ENCODE measurements around the gene HS3ST6. TPM values are rescaled to one million over a fixed set of nuclear protein-coding genes. Genes with fewer than 3 reads are reported as not detected.

Gene HS3ST6
- total and polyA plus RNA-seq, 2 of the 13 experiments (the other 11 are each of a cell fraction or from before 2014, with no cell fraction given): not detected

GRCh38 chr16:1960665-1961630 lies 42.7 kb upstream of the HS3ST6 start (continued):
- no peak for TF ChIP-seq THAP9 (CRISPR knock-in tag; IDR thresholded peaks at IDR 0.05; ENCODE audit: borderline replicate concordance)
- TF ChIP-seq CERS6 (CRISPR knock-in tag; IDR thresholded peaks at IDR 0.05): no peak
- TF ChIP-seq ARID4A (CRISPR knock-in tag; IDR thresholded peaks at IDR 0.05; ENCODE audit: borderline replicate concordance): peak; percentile 9; the same call in 1 of the 2 replicates
- TF ChIP-seq HCFC1 (IDR thresholded peaks at IDR 0.05; ENCODE audit: low read depth, low read length): no peak
- no peak for TF ChIP-seq KLF6 (CRISPR knock-in tag; IDR thresholded peaks at IDR 0.05)
- TF ChIP-seq ZNF577 (CRISPR knock-in tag; IDR thresholded peaks at IDR 0.05; ENCODE audit: borderline replicate concordance, low read depth): no peak
- no peak for TF ChIP-seq ZNF24 (IDR thresholded peaks at IDR 0.05)
- no peak for TF ChIP-seq NR2F1 (CRISPR knock-in tag; IDR thresholded peaks at IDR 0.05)
- no peak for TF ChIP-seq RNF219 (CRISPR knock-in tag; IDR thresholded peaks at IDR 0.05)
- no peak for TF ChIP-seq GLI4 (CRISPR knock-in tag; IDR thresholded peaks at IDR 0.05; ENCODE audit: borderline replicate concordance)
- peak; percentile 94; the same call in 1 of the 2 replicates for TF ChIP-seq ZC3H4 (CRISPR knock-in tag; IDR thresholded peaks at IDR 0.05; ENCODE audit: borderline replicate concordance)
- TF ChIP-seq FOXC1 (CRISPR knock-in tag; IDR thresholded peaks at IDR 0.05; ENCODE audit: borderline replicate concordance): no peak
- TF ChIP-seq STAT5B (CRISPR knock-in tag; IDR thresholded peaks at IDR 0.05): no peak
- no peak for TF ChIP-seq ZNF143 (CRISPR knock-in tag; IDR thresholded peaks at IDR 0.05)
- TF ChIP-seq MED8 (CRISPR knock-in tag; IDR thresholded peaks at IDR 0.05; ENCODE audit: insufficient replicate concordance): peak; percentile 44
- peak; percentile 12 for TF ChIP-seq SAP130 (CRISPR knock-in tag; IDR thresholded peaks at IDR 0.05; ENCODE audit: low read depth)
- no peak for TF ChIP-seq SMAD1 (CRISPR knock-in tag; IDR thresholded peaks at IDR 0.05; ENCODE audit: borderline replicate concordance, low read depth)
- peak; percentile 99 for TF ChIP-seq PAF1 (CRISPR knock-in tag; IDR thresholded peaks at IDR 0.05)
